ENCODE measurements around the gene SACM1L. TPM values are rescaled to one million over a fixed set of nuclear protein-coding genes. Genes with fewer than 3 reads are reported as not detected.

SACM1L gene, protein sequence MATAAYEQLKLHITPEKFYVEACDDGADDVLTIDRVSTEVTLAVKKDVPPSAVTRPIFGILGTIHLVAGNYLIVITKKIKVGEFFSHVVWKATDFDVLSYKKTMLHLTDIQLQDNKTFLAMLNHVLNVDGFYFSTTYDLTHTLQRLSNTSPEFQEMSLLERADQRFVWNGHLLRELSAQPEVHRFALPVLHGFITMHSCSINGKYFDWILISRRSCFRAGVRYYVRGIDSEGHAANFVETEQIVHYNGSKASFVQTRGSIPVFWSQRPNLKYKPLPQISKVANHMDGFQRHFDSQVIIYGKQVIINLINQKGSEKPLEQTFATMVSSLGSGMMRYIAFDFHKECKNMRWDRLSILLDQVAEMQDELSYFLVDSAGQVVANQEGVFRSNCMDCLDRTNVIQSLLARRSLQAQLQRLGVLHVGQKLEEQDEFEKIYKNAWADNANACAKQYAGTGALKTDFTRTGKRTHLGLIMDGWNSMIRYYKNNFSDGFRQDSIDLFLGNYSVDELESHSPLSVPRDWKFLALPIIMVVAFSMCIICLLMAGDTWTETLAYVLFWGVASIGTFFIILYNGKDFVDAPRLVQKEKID
- 32.4 and 42.0 TPM in 2 replicates for total RNA-seq

DNA sequence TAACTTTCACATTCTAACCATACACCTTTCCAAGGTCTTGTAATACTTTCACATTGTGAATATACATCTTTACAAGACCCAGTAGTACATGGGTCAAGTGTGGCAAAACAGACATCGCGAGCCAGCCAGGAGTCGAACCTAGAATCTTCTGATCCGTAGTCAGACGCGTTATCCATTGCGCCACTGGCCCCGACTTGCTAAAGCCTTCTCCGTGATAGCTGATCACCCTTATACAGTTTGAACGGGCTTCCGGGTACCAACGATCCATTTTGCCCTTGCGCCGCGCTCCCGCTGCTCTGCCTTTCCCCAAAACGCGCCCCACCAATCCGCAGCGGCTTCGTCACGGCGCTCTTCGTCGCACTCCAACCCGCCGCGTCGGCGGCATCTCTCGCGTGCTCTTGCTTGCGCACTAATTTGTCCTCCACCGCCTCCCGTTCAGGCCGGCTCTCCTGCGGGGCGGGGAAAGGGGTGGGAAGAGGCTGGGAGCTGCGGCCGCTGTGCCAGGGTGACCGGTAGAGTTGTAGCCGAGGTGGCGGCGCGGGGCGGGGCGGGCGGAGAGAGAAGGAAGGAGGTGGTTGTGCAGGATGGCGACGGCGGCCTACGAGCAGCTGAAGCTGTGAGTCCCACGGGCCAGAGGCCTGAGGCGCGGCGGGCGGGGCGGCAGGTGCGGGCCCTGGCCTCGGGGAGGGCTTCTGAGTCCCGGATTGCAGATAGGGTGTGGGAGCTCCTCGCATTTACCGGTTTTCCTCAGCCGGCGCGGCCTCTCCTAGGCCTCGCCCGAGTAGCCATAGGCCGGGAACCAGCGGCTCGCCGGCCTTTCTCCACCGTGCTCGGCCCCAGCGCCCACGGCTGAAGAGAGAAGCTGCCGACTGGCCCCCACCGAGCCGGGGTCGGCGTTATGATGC, at the start of gene SACM1L:
TSS of gene SACM1L (plus strand) at position 515 of the 905 bp plus-strand sequence. CDS start at position 585, 70 bp downstream.

Small RNA genes lying within 50 kb of the gene (small RNA-seq; reads per million reads assigned to genes)
- gene RN7SL145P, result not detected

Other genes with a start within 250 kb of the SACM1L start
- gene LIMD1, start 94.6 kb upstream of the SACM1L start, total RNA-seq, result 22.2 and 25.0 TPM in 2 replicates
- gene SLC6A20, start 107.1 kb downstream of the SACM1L start, total RNA-seq, result not detected in 2 replicates
- gene LZTFL1, start 152.7 kb downstream of the SACM1L start, total RNA-seq, result 18.8 and 24.8 TPM in 2 replicates
- gene CCR9, start 197.1 kb downstream of the SACM1L start, total RNA-seq, result not detected in 2 replicates

Measured in hair follicle dermal papilla cell (primary cell).